GM19397 (cell line): ENCODE data around the gene ZFC3H1.
A peak's percentile ranks its signal among the peaks of the same experiment; 100 is the strongest.
"Not testable (repeated sequence)": the region's sequence is repeated elsewhere in the genome, so short reads cannot be mapped to it uniquely, and the experiment has no call there.

Experiments
- ATAC-seq: cut with Tn5 transposase; IDR thresholded peaks from one replicate; pipeline ENCODE4 v1.9.1; 2021; ENCODE audit warnings: mild to moderate bottlenecking, moderate library complexity; ENCODE audit not compliant: unreplicated experiment

ZFC3H1 gene

GRCh38 chr12:71663561-71664410, at the start of gene ZFC3H1, which contains the start of gene THAP2:
Gene ZFC3H1 (minus strand): TSS chr12:71663848. CDS start chr12:71663610, 238 bp downstream.
Gene THAP2 (plus strand): TSS chr12:71664301. CDS start chr12:71664510, 209 bp downstream.
- ATAC-seq = peak; percentile 92

GRCh38 chr12:71710276-71711125, 46.9 kb upstream of the ZFC3H1 start:
- ATAC-seq = no peak

GRCh38 chr12:71708658-71709057, 45.0 kb upstream of the ZFC3H1 start:
- ATAC-seq = no peak

DNA sequence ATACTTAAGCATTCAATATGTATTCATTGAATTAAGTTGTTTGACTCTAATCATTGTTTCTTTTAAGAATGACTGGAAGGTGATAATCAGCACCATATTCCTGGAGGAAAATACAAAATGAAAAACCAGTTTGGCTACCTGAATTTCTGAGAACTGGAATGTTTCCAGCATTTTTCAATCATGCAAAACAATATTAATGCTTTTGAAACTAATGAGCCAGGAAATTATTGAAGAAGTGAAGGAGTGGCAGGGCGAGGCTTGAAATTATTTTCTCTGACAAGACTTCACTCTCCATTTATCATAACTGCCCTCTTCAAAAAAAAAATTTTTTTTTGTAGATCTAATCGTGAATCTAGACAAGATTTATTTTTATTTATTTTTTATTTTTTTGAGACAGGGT, 41.3 kb upstream of the ZFC3H1 start:
- no peak for ATAC-seq

DNA sequence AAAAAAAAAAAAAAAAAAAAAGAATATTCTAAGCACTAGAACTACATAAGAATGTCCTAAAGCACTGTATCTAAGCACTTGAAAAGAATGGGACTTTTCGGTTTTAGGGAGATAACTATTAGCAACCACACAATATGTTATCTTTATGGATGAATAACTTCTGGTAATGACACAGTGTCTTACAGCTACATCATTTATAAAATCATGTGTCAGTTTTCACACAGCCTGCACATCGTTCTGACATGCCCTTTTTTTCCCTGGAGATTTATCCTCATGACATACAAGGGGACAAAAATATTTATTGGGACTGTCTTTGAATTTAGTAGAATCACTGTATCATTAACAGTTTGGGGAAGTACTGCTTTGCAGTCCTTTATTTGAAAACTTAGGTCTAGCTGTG, 39.6 kb upstream of the ZFC3H1 start:
- ATAC-seq = no peak

DNA sequence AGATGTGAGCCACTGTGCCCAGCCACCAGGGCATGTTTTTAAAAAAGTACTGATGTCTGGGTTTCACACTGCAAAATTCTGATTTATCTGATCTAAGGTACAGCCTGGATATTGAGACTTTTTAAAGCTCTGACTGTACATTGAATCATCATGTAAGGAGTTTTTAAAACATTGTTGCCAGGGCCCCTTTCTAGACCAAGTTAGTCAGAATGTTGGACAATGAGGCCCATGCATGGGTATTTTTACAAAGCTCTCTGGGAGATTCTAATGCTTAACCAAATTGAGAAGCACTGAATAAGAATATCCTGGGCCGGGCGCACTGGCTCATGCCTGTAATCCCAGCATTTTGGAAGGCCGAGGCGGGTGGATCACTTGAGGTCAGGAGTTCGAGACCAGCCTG, 38.9 kb upstream of the ZFC3H1 start:
- no peak for ATAC-seq

DNA sequence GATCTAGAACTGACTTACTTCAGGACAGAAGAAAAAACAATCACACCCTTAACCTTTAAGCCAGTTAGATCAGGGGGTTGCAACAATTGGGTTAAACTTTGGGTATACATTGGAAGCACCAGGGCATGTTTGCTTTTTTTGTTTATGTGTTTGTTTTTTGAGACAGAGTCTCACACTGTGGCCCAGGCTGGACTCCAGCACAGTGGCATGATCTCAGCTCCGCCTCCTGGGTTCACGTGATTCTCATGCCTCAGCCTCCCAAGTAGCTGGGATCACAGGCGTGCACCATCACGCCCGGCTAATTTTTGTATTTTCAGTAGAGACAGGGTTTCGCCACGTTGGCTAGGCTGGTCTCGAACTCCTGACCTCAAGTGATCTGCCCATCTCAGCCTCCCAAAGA, 38.5 kb upstream of the ZFC3H1 start:
- ATAC-seq = not testable (repeated sequence)

DNA sequence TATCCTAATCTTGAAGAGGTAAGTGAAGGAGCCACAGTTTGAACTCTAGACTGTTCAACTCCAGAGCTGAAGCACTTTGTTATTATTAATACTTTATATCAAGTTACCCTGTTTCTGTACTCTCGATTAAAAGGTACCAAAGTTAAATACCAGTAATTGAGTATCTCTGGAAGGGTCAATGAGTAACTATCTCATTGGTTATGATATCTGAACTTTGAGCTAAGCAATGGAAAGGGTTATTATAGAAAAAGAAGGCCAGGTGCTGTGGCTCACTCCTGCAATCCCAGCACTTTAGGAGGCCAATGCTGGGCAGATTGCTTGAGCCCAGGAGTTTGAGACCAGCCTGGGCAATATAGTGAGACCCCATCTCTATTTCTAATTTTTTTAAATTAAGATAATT, 32.1 kb upstream of the ZFC3H1 start:
- ATAC-seq = no peak

- ATAC-seq = peak; percentile 90
Measured at GRCh38 chr12:71694099-71694820, 30.6 kb upstream of the ZFC3H1 start.

GRCh38 chr12:71693651-71694050, 30.0 kb upstream of the ZFC3H1 start:
- peak; percentile 16 for ATAC-seq

DNA sequence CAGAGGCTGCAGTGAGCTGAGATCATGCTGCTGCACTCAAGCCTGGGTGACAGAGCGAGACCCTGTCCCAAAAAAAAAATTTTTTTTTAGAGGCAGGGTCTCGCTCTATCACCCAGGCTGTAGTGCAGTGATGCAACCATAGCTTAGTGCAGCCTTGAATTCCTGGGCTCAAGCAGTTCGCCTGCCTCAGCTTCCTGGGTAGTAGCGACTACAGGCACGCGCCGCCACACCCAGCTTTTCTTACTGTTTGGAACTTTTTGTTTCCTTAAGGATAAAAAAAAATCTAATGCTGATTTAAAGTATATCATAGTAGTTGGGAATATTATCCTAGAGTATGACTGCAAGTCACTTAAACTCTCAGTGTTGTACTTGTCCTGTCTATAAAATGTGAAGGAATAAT, 29.5 kb upstream of the ZFC3H1 start:
- ATAC-seq = no peak

GRCh38 chr12:71691504-71692129, 28.0 kb upstream of the ZFC3H1 start:
- ATAC-seq = no peak

DNA sequence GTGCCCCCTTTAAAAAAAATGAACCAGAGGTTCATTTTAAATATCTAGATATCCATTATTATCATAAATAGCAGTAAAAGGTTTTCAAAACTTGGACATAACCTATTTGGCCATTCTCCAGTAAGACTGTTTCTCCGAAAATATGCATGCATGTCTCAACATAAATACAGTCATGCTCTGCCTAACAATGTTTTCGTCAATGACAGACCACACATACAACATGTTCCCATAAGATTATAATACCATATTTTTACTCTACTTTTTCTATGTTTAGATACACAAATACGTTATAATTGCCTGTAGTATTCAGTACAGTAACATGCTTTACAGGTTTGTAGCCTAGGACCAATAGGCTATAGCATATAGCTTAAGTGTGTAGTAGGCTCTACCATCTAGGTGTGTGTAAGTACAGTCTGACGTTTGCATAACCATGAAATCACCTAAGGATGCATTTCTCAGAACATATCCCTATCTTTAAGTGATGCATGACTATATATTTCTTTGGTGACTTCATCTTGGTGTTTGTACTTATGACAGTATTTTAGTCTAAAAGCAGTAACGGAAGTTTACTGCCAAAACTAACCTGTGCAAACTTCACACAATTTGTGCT, 25.4 kb upstream of the ZFC3H1 start:
- ATAC-seq = no peak

- not testable (repeated sequence) for ATAC-seq
Measured at GRCh38 chr12:71687172-71687571, 23.5 kb upstream of the ZFC3H1 start.

- no peak for ATAC-seq
Measured at GRCh38 chr12:71686658-71687025, 23.0 kb upstream of the ZFC3H1 start.

DNA sequence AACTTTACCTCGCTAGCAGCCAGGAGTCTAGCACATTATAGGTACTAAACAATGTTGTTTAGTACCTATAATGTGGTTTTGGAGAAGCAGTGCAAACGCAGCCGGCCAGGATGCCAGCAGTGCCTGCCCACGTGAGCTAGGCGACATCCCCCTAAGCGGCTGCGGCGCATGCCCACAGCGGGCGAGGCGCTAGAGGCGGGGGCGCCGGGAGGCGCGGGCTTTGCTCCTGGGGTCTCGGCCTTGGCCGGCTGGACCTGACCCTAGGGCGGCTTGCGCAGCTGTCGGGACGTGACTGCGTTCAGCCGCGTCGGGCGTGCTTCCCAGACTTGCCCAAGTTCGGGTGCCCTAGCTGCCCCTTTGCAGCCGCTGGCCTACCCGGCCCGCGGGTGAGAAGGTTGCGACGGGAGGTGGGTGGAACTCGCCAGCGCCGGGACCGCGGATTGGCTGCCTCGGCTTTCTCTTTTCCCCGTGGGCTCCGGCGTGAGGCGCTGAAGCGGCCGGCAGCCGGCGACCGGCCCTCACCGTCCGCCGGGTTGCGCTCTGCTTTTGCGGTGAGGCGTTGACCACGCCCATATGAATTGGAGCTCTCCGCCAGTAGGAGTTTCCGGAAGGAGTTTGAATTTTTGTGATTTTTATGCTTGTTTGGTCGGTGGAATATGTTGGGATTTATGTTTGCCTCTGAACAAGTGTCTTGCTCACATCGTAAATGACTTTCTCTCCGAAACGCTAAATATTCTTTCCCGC, 22.4 kb upstream of the ZFC3H1 start, which contains the start of gene TMEM19:
TMEM19 (plus strand) TSS at position 169 of the 744 bp plus-strand sequence. CDS start 599 bp downstream, outside the sequence.
- peak; percentile 95 for ATAC-seq

DNA sequence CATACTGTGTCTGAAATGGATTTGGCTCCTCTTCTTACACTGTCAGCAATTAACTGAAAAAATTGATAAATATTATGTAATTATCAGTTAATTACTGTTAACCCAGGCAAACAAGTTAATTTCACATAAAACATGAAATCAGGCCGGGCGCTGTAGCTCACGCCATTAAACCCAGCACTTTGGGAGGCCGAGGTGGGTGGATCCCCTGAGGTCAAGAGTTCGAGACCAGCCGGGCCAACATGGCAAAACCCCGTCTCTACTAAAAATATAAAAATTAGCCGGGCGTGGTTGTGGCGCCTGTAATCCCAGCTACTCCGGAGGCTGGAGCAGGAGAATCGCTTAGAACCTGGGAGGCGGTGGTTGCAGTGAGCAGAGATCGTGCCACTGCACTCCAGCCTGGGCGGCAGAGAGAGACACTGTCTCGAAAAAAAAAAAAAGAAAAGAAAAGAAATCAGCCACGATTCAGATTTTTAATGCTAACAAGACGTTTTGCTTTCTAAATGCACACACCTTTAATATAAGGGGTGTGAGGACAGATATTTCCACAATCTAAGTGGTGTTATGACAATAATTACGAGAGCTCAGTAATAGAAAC, 21.8 kb upstream of the ZFC3H1 start:
- no peak for ATAC-seq

GRCh38 chr12:71684081-71684480, 20.4 kb upstream of the ZFC3H1 start:
- ATAC-seq = no peak

GRCh38 chr12:71683633-71684032, 20.0 kb upstream of the ZFC3H1 start:
- no peak for ATAC-seq
